Adipose tissue (tissue), 3 donors: Measurements from ENCODE around the gene ELN. TPM values are rescaled to one million over a fixed set of nuclear protein-coding genes. Genes with fewer than 3 reads are reported as not detected.
"Not testable (repeated sequence)": the region's sequence is repeated elsewhere in the genome, so short reads cannot be mapped to it uniquely, and the experiment has no call there.

Experiments
- H3K27ac ChIP-seq: one replicate; pipeline ENCODE4 v1.5.1; 2013; ENCODE audit warnings: low read depth, low read length
- WGBS, 3 donors: extraction: QIAGEN DNeasy Blood & Tissue Kit; methylation state at CpG; one replicate each; pipeline ENCODE4 v1.1.7; 2013; 5-methylcytosine and 5-hydroxymethylcytosine counted together
- polyA plus RNA-seq, 3 donors: library from polyadenylated mRNA; stranded (reverse); fragments of 200-250 nt; gene quantifications; one replicate each; pipeline ENCODE4 v1.2.3, GENCODE V29; 2013
- donor health status: healthy with polysubstance abuse.
- donor health status: Bipolar disorder and iron deficiency.
- donor health status: healthy.

ELN gene
- 100 to 1,000 TPM in 2 of 3 donors, 10 to 100 TPM in 1; 49.6 to 142 (median 126) TPM for polyA plus RNA-seq

- 5 to 6% (median 6%) methylated on average over 31 to 38 of the region's 39 CpGs for WGBS, 3 donors
- H3K27ac ChIP-seq = peak within 1 kb of the TSS; percentile 19
These were observed at the start of gene ELN for GRCh38 chr7:74027683-74028320. ELN (plus strand) TSS chr7:74028173; CDS start chr7:74028188, 15 bp downstream.

- WGBS, 3 donors = 36 to 57% (median 52%) methylated on average over 24 of the region's 24 CpGs
- H3K27ac ChIP-seq = no peak overlapping the region
These were observed 49.1 kb upstream of the ELN start for GRCh38 chr7:73978661-73979563.

GRCh38 chr7:73979656-73980055 is 48.3 kb upstream of the ELN start:
- 93 to 97% (median 95%) methylated on average over 9 of the region's 9 CpGs for WGBS, 3 donors
- H3K27ac ChIP-seq = not testable (repeated sequence)

GRCh38 chr7:73980206-73980605 is 47.8 kb upstream of the ELN start:
- WGBS, 3 donors = 89 to 94% (median 91%) methylated on average over 6 of the region's 6 CpGs
- H3K27ac ChIP-seq = no peak overlapping the region

GRCh38 chr7:73981933-73982332 is 46.0 kb upstream of the ELN start:
- no peak overlapping the region for H3K27ac ChIP-seq
- 63 to 79% (median 66%) methylated on average over 7 of the region's 7 CpGs for WGBS, 3 donors

- WGBS, 3 donors = 68 to 83% (median 72%) methylated on average over 22 of the region's 22 CpGs
- H3K27ac ChIP-seq = no peak overlapping the region
These were observed 44.4 kb upstream of the ELN start for GRCh38 chr7:73983437-73984164.

- H3K27ac ChIP-seq = no peak overlapping the region
- 87 to 89% (median 88%) methylated on average over 19 of the region's 19 CpGs for WGBS, 3 donors
These were observed 43.3 kb upstream of the ELN start for GRCh38 chr7:73984481-73985205.

GRCh38 chr7:73985737-73986141 is 42.2 kb upstream of the ELN start:
- peak overlapping the region; percentile 26 for H3K27ac ChIP-seq
- WGBS, 3 donors = 75 to 84% (median 79%) methylated on average over 13 of the region's 13 CpGs

GRCh38 chr7:73986158-73986631 is 41.8 kb upstream of the ELN start:
- WGBS, 3 donors = 63 to 87% (median 68%) methylated on average over 15 to 17 of the region's 17 CpGs
- peak overlapping the region; percentile 26 for H3K27ac ChIP-seq

GRCh38 chr7:73987298-73987697 is 40.7 kb upstream of the ELN start:
- no peak overlapping the region for H3K27ac ChIP-seq

GRCh38 chr7:73988197-73988596 is 39.8 kb upstream of the ELN start:
- H3K27ac ChIP-seq = no peak overlapping the region
- 68 to 80% (median 68%) methylated on average over 9 of the region's 9 CpGs for WGBS, 3 donors

More at GRCh38 chr7:73987298-73987697, 40.7 kb upstream of the ELN start:
- WGBS, 3 donors = 82 to 86% (median 86%) methylated on average over 4 of the region's 4 CpGs

- WGBS, 3 donors = 94 to 97% (median 97%) methylated on average over 7 of the region's 7 CpGs
These were observed 36.4 kb upstream of the ELN start for GRCh38 chr7:73991522-73992100.

GRCh38 chr7:73992101-73992562 is 35.8 kb upstream of the ELN start:
- H3K27ac ChIP-seq = no peak overlapping the region
- WGBS, 3 donors = 58 to 67% (median 66%) methylated on average over 18 of the region's 18 CpGs

More at GRCh38 chr7:73991522-73992100, 36.4 kb upstream of the ELN start:
- no peak overlapping the region for H3K27ac ChIP-seq

GRCh38 chr7:73994023-73994422 is 34.0 kb upstream of the ELN start:
- no peak overlapping the region for H3K27ac ChIP-seq
- WGBS, 3 donors = 83 to 95% (median 87%) methylated on average over 7 of the region's 7 CpGs

- H3K27ac ChIP-seq = no peak overlapping the region
These were observed 33.2 kb upstream of the ELN start for GRCh38 chr7:73994761-73995160.

- WGBS, 3 donors = 79 to 87% (median 80%) methylated on average over 4 of the region's 4 CpGs
- H3K27ac ChIP-seq = no peak overlapping the region
These were observed 32.6 kb upstream of the ELN start for GRCh38 chr7:73995330-73995729.

- WGBS, 3 donors = 73 to 81% (median 76%) methylated on average over 3 of the region's 3 CpGs
- H3K27ac ChIP-seq = no peak overlapping the region
These were observed 32.0 kb upstream of the ELN start for GRCh38 chr7:73995821-73996511.
